Stimulated activated CD4-positive, alpha-beta T cell treated with anti-CD3 and anti-CD28 coated beads, TNF-alpha, amount 100 ng/mL, for 24 hours (primary cell): ENCODE measurements around the gene NANOG.
"Not testable (repeated sequence)": the region's sequence is repeated elsewhere in the genome, so short reads cannot be mapped to it uniquely, and the experiment has no call there.

ENCODE experiments used
- DNase-seq, 3 experiments: peaks; one replicate each; pipeline ENCODE4 v3.0.0-alpha.2; 2020; ENCODE audit warnings: low read depth in 3 of 3

NANOG gene

GRCh38 chr12:7801460-7801859 lies 12.3 kb downstream of the NANOG start:
- DNase-seq = no peak

DNA sequence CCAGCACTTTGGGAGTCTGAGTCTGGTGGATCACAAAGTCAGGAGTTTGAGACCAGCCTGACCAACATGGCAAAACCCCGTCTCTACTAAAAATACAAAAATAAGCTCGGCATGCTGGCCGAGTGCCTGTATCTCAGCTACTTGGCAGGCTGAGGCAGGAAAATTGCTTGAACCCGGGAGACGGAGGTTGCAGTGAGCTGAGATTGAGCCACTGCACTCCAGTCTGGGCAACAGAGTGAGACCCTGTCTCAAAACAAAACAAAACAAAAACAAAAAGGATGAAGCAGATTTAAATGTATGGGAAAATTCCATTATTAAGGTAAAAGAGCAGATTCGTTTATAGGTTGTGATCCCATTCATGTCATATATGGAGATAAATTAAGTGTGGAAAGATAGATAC lies 17.1 kb downstream of the NANOG start:
- not testable (repeated sequence) for DNase-seq

- DNase-seq = peak; percentile 31 to 63 (median 33)
These were observed 17.8 kb downstream of the NANOG start for GRCh38 chr12:7806863-7807487.

DNA sequence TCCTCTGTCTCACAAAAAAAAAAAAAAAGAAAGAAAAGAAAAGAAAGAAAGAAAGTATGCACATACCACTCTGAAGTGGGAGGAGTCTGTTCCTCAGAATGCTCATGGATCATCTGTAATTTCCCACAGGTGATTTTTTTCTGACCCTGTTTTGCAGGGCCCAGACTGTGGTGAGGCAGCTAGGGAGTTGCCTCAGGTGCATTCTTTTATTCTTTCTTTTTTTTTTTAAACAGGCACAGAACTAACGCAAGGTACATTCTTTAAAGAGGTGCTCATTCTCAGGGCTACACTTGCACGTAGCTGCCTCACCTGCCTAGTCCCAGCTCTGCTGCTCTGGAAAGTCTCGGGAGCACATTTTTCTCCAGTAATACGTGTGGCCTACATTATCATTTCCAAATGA lies 36.6 kb downstream of the NANOG start:
- DNase-seq = not testable (repeated sequence)

DNA sequence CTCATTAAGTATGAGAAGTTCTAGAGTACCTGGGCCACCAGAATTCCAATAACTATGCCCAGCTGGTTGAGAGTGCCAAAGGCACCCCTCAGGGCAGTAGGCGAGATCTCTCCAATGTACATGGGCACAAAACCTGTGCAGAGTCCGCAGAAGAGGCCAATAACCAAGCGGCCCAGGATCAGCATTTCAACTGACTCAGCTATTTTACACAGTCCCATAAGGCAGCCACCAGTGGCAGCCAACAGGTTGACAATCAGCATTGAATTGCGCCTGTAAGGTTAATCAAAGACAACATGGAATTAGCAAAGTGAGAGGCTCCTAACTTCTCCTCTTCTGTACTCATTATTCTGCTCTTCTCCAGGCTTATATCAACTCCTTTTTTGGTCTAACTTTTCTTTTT lies 40.5 kb downstream of the NANOG start:
- not testable (repeated sequence) for DNase-seq

- peak in 1 of 3 experiments; percentile 4 for DNase-seq
These were observed 43.0 kb downstream of the NANOG start for GRCh38 chr12:7832059-7832696.

- DNase-seq = not testable (repeated sequence)
These were observed 44.0 kb downstream of the NANOG start for GRCh38 chr12:7833201-7833600.

DNA sequence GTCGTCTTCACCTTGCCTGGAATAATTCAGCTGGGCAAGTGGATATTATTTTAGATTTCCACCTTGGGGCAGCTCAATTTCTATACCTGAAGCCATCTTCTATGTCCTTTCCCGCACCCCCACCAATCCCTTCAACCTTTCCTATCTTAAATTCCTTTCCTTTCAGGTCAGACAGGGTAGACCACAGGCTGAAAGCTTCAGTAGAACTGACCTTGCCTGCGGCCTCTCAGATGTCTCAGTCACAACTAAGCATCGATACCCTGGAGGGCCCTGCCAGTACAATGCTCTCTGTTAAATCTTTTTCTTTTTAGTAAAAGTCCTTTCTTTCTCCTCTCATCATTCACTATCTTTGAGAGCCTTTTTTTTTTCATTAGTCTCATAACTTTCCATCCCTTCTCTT lies 44.6 kb downstream of the NANOG start:
- DNase-seq = no peak

- DNase-seq = no peak
These were observed 45.5 kb downstream of the NANOG start for GRCh38 chr12:7834701-7835100.

DNA sequence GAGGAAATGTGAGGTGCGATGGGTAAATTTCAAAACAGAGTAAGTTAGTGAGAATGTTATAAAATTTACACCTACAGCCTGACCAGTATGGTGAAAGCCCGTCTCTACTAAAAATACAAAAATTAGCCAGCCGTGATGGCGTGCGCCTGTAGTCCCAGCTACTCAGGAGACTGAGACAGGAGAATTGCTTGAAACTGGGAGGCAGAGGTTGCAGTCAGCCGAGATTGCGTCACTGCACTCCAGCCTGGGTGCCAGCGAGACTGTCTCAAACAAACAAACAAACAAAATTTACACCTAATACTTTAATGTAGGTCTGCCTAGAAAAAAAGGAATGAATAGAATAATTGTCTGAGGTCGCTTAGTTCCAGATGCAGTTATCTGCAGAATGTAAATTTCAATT lies 45.9 kb downstream of the NANOG start:
- no peak for DNase-seq

- DNase-seq = no peak
These were observed 46.6 kb downstream of the NANOG start for GRCh38 chr12:7835766-7836165.

DNA sequence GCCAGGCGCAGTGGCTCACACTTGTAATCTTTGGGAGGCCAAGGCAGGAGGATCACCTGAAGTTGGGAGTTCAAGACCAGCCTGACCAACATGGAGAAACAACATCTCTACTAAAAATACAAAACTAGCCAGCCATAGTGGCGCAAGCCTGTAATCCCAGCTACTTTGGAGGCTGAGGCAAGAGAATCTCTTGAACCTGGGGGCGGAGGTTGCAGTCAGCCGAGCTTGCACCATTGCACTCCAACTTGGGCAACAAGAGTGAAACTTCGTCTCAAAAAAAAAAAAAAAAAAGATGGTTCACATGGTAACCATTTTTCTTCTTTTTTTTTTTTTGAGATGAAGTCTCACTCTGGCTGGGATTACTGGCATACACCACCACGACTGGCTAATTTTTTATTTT lies 48.2 kb downstream of the NANOG start:
- DNase-seq = no peak

DNA sequence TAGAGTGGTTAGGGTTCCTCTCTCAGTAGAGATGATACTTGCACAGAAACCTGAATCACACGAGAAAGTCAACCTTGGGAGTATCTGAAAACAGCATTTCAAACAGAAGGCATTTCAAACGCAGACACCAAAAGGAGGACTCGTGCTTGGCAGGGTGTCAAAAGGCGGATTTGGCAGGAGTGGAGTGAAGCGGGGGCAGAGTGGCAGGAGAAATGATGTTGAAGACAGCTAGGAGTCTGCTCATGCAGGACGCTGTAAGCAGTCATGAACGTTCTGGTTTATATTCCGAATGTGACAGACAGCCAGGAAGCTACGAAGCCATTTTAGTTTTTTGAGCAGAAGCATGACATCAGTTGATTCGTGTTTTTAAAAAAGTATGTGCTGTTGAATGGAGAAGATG lies 50.0 kb downstream of the NANOG start:
- DNase-seq = not testable (repeated sequence)

DNA sequence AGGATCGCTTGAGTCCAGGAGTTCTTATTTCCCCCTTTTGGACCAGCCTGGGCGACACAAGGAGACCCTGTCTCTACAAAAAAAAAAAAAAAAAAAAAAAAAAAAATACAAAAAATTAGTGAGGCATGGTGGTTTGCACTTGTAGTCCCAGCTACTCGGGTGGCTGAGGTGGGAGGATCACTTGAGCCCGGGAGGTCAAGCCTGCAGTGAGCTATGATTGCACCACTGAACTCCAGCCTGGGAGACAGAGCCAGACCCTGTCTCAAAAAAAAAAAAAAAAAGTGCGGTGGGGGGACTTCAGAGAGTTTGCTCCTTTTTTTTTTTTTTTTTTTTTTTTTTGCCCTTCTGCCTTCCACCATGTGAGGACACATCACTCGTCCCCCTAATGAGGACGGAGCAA lies 50.6 kb downstream of the NANOG start:
- DNase-seq = not testable (repeated sequence)

GRCh38 chr12:7842444-7842843 lies 53.2 kb downstream of the NANOG start:
- DNase-seq = not testable (repeated sequence)

- not testable (repeated sequence) for DNase-seq
These were observed 53.9 kb downstream of the NANOG start for GRCh38 chr12:7843149-7843548.

- DNase-seq = not testable (repeated sequence)
These were observed 54.4 kb downstream of the NANOG start for GRCh38 chr12:7843583-7843982.

GRCh38 chr12:7844116-7844515 lies 54.9 kb downstream of the NANOG start:
- no peak for DNase-seq

DNA sequence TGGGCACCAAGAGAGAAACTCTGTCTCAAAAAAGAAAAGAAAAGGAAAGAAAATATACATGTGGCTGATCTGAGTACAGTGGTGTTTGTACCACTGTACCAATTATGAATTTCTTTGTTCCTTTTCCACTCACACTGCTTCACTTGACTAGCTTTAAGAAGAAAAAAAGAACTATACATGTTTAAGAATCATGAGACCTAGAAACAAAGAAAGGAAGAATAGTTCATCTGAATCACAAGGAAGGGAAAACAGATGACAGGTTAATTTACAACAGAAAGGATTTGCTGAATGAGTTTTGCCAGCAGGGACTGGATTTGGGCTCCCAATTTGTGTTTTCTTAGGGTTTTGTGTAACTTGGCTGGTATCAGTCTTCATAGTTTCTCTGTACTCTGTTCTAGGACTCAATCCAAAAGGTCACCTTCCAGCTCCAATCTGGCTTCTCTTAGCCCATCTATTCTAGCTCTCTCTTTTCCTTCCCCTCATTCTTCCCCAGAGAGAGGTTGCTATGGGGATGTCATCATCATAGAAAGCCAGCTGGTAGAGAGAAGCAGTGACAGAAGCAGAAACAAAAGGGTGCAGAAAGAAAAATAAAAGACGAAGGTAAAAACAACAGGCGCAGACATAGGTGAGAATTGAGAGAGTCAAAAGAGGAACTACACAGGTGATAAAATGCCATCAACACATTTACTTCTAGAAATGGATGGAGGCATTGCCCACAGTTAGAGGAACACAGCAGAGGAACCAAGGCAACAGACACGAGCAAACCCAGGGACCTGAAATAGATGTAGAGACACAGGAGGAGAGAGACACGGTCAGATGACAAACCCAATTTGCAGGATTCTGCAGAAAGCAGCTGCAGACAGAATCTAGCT lies 58.3 kb downstream of the NANOG start:
- not testable (repeated sequence) for DNase-seq

DNA sequence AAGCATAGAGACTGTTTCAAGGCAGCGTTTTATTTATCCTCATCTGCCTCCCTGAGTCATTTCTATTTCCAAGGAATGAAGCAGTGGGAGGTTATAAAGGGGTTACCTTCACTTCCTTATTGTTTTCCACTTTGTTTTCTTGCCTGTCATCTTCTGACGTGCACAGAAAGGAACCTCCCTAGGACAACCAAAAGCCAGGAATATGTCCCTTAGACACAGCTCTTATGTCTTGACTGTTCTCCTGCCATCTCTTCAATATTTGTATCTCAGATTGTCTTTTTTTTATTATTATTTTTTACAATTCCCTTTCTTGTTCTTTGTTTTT lies 58.9 kb downstream of the NANOG start:
- not testable (repeated sequence) for DNase-seq
